ENCODE results near the gene DNAJB6.

DNAJB6 gene

GRCh38 chr7:157299317-157299612 lies 37.5 kb upstream of the DNAJB6 start:
- Histone ChIP-seq H2AFZ (ENCODE audit: low read depth, low read length) (no peak overlapping the region), H3K4me3 (ENCODE audit: low read length) (no peak overlapping the region), H4K20me1 (ENCODE audit: insufficient read depth, low read length) (no peaks in the 10 kb centered on the region), H3K4me1 (ENCODE audit: low read length) (peaks cover 12% of the 10 kb centered on the region), H3K27me3 (ENCODE audit: low read depth, low read length) (no peaks in the 10 kb centered on the region), H3K36me3 (replicated peaks; ENCODE audit: low read depth, low read length) (no peaks in the 10 kb centered on the region), H3K27ac (ENCODE audit: low read length) (no peak overlapping the region), H3K9ac (ENCODE audit: low read length) (no peak overlapping the region), H3K79me2 (ENCODE audit: low read length) (no peaks in the 10 kb centered on the region), H3K9me3 (ENCODE audit: insufficient read depth, low read length) (no peaks in the 10 kb centered on the region), H3K4me2 (ENCODE audit: low read length) (no peak overlapping the region)
- TF ChIP-seq CTCF (IDR thresholded peaks at IDR 0.05; ENCODE audit: low read depth, low read length) (no peak), EZH2phosphoT487 (IDR thresholded peaks at IDR 0.05; ENCODE audit: low read depth) (no peak)

- H3K4me2 ChIP-seq (ENCODE audit: low read length) = no peak overlapping the region
These were observed 37.0 kb upstream of the DNAJB6 start for GRCh38 chr7:157299613-157300368.

DNA sequence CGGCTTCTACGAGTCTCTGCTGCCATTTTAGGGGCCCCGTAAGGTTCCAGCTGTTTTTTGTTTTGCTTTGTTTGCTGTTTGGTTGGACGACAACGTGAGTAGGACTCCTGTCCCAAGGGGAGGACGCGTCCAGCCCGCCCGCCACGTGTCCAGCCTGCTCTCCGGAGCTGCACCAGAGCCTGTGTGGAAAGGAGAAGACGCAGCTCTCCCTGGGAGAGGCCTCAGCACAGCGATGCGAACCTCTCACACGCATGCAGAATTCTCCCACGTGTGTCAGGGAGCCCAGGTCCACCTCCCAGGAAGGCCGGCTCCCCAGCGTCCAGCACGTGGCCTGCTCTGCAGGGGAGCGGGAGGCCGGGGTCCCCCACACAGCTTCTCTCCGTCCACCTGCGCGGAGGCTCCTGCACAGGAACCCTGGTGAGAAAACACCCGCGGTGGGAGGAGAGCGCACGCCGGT lies 36.4 kb upstream of the DNAJB6 start:
- no peak overlapping the region for H3K9ac ChIP-seq (ENCODE audit: low read length)

More at GRCh38 chr7:157299613-157300368, 37.0 kb upstream of the DNAJB6 start:
- Histone ChIP-seq H3K4me1 (ENCODE audit: low read length) (peaks cover 12% of the 10 kb centered on the region), H3K9me3 (ENCODE audit: insufficient read depth, low read length) (no peaks in the 10 kb centered on the region), H3K4me3 (ENCODE audit: low read length) (no peak overlapping the region), H3K27me3 (ENCODE audit: low read depth, low read length) (no peaks in the 10 kb centered on the region), H2AFZ (ENCODE audit: low read depth, low read length) (no peak overlapping the region), H3K9ac (ENCODE audit: low read length) (no peak overlapping the region), H3K27ac (ENCODE audit: low read length) (no peak overlapping the region), H4K20me1 (ENCODE audit: insufficient read depth, low read length) (no peaks in the 10 kb centered on the region), H3K79me2 (ENCODE audit: low read length) (no peaks in the 10 kb centered on the region), H3K36me3 (replicated peaks; ENCODE audit: low read depth, low read length) (no peaks in the 10 kb centered on the region)
- TF ChIP-seq EZH2phosphoT487 (IDR thresholded peaks at IDR 0.05; ENCODE audit: low read depth) = no peak
- TF ChIP-seq CTCF (IDR thresholded peaks at IDR 0.05; ENCODE audit: low read depth, low read length) = peak; percentile 26; the same call in 1 of the 2 replicates

More for the DNA sequence above, 36.4 kb upstream of the DNAJB6 start:
- H3K36me3 ChIP-seq (replicated peaks; ENCODE audit: low read depth, low read length) = no peaks in the 10 kb centered on the region
- H3K79me2 ChIP-seq (ENCODE audit: low read length) = no peaks in the 10 kb centered on the region
- no peak overlapping the region for H3K4me3 ChIP-seq (ENCODE audit: low read length)
- peaks cover 12% of the 10 kb centered on the region for H3K4me1 ChIP-seq (ENCODE audit: low read length)
- H2AFZ ChIP-seq (ENCODE audit: low read depth, low read length) = no peak overlapping the region
- H3K27me3 ChIP-seq (ENCODE audit: low read depth, low read length) = no peaks in the 10 kb centered on the region
- TF ChIP-seq EZH2phosphoT487 (IDR thresholded peaks at IDR 0.05; ENCODE audit: low read depth) = no peak
- no peak for TF ChIP-seq CTCF (IDR thresholded peaks at IDR 0.05; ENCODE audit: low read depth, low read length)
- H3K27ac ChIP-seq (ENCODE audit: low read length) = no peak overlapping the region
- H4K20me1 ChIP-seq (ENCODE audit: insufficient read depth, low read length) = no peaks in the 10 kb centered on the region
- H3K4me2 ChIP-seq (ENCODE audit: low read length) = no peak overlapping the region
- H3K9me3 ChIP-seq (ENCODE audit: insufficient read depth, low read length) = no peaks in the 10 kb centered on the region
